Measurements from ENCODE around the gene CORO1C.

DNA sequence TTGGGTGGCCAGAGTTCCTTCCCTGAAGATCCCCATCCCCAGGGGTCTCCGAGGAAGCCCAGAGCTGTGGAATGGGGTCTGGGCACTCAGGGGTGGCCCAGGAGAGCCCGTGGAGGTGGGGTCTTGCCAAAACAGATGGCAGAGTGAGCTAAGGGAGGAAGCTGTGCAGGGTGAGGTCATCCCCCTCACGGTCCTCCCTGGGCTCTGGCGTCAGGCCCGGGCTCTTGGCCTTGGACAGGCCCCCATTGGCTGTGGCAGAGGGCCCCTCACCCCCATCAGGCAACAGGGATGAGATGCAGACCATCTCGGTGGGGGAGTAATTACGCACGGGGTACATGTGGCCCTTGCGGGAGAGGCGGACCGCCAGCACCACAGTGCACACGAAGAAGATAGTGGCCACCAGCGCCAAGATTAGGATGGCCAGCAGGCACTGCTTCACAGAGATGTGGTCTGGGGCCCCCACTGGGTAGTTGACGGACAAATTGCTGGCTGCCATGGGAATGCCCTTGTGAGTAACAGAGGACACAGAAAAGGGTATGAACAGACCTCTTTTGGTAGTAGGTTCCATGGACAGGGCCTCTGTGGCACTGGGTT, 108.3 kb downstream of the CORO1C start:
- TF ChIP-seq, protein P1, sequence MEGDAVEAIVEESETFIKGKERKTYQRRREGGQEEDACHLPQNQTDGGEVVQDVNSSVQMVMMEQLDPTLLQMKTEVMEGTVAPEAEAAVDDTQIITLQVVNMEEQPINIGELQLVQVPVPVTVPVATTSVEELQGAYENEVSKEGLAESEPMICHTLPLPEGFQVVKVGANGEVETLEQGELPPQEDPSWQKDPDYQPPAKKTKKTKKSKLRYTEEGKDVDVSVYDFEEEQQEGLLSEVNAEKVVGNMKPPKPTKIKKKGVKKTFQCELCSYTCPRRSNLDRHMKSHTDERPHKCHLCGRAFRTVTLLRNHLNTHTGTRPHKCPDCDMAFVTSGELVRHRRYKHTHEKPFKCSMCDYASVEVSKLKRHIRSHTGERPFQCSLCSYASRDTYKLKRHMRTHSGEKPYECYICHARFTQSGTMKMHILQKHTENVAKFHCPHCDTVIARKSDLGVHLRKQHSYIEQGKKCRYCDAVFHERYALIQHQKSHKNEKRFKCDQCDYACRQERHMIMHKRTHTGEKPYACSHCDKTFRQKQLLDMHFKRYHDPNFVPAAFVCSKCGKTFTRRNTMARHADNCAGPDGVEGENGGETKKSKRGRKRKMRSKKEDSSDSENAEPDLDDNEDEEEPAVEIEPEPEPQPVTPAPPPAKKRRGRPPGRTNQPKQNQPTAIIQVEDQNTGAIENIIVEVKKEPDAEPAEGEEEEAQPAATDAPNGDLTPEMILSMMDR (IDR thresholded peaks at IDR 0.05), result no peak
- TF ChIP-seq POLR2A (IDR thresholded peaks at IDR 0.05), result no peak
- no peak for TF ChIP-seq POLR2AphosphoS5 (IDR thresholded peaks at IDR 0.05)

Data from transverse colon (tissue), 4 donors.